HCT116 (cell line): ENCODE results near the gene NF1. TPM values are rescaled to one million over a fixed set of nuclear protein-coding genes. Genes with fewer than 3 reads are reported as not detected.

Source experiments
- ATAC-seq: fragments of 200-7000 bp; cut with Tn5 transposase; 2 replicates; pipeline ENCODE4 v1.9.1; 2020; ENCODE audit warnings: mild to moderate bottlenecking, moderate library complexity
- BruUV-seq: library from RNA; stranded (reverse); fragments of 400-500 nt; replicated peaks from 2 replicates; lab custom pipeline; 2021; lab: Mats Ljungman, UMichigan
- CTCF ChIA-PET: fragments of 300-600 bp; sonication (Branson Sonifier 250); formaldehyde crosslinking; loops from one replicate; lab custom pipeline; 2021; ENCODE audit warnings: antibody characterized with exemption; lab: Charles Lee
- POLR2A ChIA-PET: fragments of 300-600, 350-600 bp; sonication (Branson Sonifier 250); formaldehyde crosslinking; loops from one replicate; lab custom pipeline; 2021; ENCODE audit warnings: antibody characterized with exemption; lab: Charles Lee
- RAD21 ChIA-PET, 2 experiments: fragments of 300-600 bp; sonication (Branson Sonifier 250); formaldehyde crosslinking; loops; one replicate each; lab custom pipeline; 2023; ENCODE audit warnings: low total read pairs in 2 of 2; ENCODE audit not compliant: uncharacterized antibody in 2 of 2, unreplicated experiment in 2 of 2, low non-redundant PET in 1 of 2; lab: Charles Lee
- DNase-seq: peaks from one replicate; pipeline ENCODE4 v3.0.0-alpha.2; 2010; ENCODE audit warnings: low read depth, low spot score
- H2AFZ ChIP-seq: fragments of 200-600 bp; shearing (Covaris generic), sonication (generic); 2 replicates; pipeline ENCODE4 v1.6.1; 2017; ENCODE audit warnings: low read depth, mixed run types, mixed read lengths, antibody characterized with exemption, low read length; ENCODE audit not compliant: poor library complexity, severe bottlenecking
- H3K27ac ChIP-seq: 2 replicates; pipeline ENCODE4 v1.5.1; 2012; ENCODE audit warnings: low read depth, low read length
- H3K27me3 ChIP-seq: fragments of 200-600 bp; sonication (generic); 2 replicates; pipeline ENCODE4 v1.6.1; 2016; ENCODE audit warnings: mixed run types, low read length, mixed read lengths; ENCODE audit not compliant: insufficient read depth
- H3K36me3 ChIP-seq, 2 experiments: fragments of 200-500 bp in 1 of 2; fragments of 200-600 bp in 1 of 2; sonication (Bioruptor generic) in 1 of 2; sonication (generic) in 1 of 2; 2 replicates each; pipeline versions ENCODE4 v1.5.1 to v1.6.1; 2014 to 2016; ENCODE audit warnings: low read length in 2 of 2, inconsistent platforms in 1 of 2, mixed read lengths in 1 of 2, mixed run types in 1 of 2; ENCODE audit not compliant: insufficient read depth in 2 of 2, control insufficient read depth in 1 of 2
- H3K4me1 ChIP-seq, 2 experiments: fragments of 200-600 bp in 1 of 2; sonication (generic) in 1 of 2; 2 replicates each; pipeline versions ENCODE4 v1.5.1 to v1.6.1; 2012 to 2017; ENCODE audit warnings: low read length in 2 of 2, inconsistent platforms in 1 of 2, mild to moderate bottlenecking in 1 of 2, mixed read lengths in 1 of 2, mixed run types in 1 of 2, moderate library complexity in 1 of 2; ENCODE audit not compliant: insufficient read depth in 2 of 2, control insufficient read depth in 1 of 2
- H3K4me2 ChIP-seq: fragments of 200-600 bp; sonication (generic); 2 replicates; pipeline ENCODE4 v1.6.1; 2017; ENCODE audit warnings: mixed run types, low read length, mixed read lengths
- H3K4me3 ChIP-seq, 2 experiments: fragments of 200-600 bp in 1 of 2; sonication (generic) in 1 of 2; replicated peaks in 1 of 2; 2 replicates each; pipeline ENCODE4 v1.5.1; 2011 to 2016; ENCODE audit warnings: low read length in 2 of 2, control low read depth in 1 of 2, low read depth in 1 of 2, mild to moderate bottlenecking in 1 of 2, mixed read lengths in 1 of 2, mixed run types in 1 of 2
- H3K79me2 ChIP-seq: fragments of 200-600 bp; sonication (generic); 2 replicates; pipeline ENCODE4 v1.6.1; 2017; ENCODE audit warnings: mild to moderate bottlenecking, mixed run types, low read length, moderate library complexity, mixed read lengths; ENCODE audit not compliant: insufficient read depth
- H3K9ac ChIP-seq: fragments of 200-600 bp; sonication (generic); 2 replicates; pipeline ENCODE4 v1.6.1; 2016; ENCODE audit warnings: low read length, mixed read lengths
- H3K9me2 ChIP-seq: fragments of 200-600 bp; sonication (generic), shearing (Covaris generic); 2 replicates; pipeline ENCODE4 v1.6.1; 2017; ENCODE audit warnings: mixed run types, mild to moderate bottlenecking, moderate library complexity; ENCODE audit not compliant: insufficient read depth
- H3K9me3 ChIP-seq, 2 experiments: fragments of 200-500 bp in 1 of 2; fragments of 200-600 bp in 1 of 2; sonication (Bioruptor generic) in 1 of 2; sonication (generic) in 1 of 2; 2 replicates each; pipeline ENCODE4 v1.6.1; 2014 to 2017; ENCODE audit warnings: low read length in 2 of 2, mixed read lengths in 2 of 2, inconsistent platforms in 1 of 2, low read depth in 1 of 2, mild to moderate bottlenecking in 1 of 2, mixed run types in 1 of 2, moderate library complexity in 1 of 2; ENCODE audit not compliant: control insufficient read depth in 1 of 2, insufficient read depth in 1 of 2
- H4K20me1 ChIP-seq: fragments of 200-600 bp; sonication (generic), shearing (Covaris generic); 2 replicates; pipeline ENCODE4 v1.6.1; 2017; ENCODE audit warnings: mixed run types, mild to moderate bottlenecking, moderate library complexity; ENCODE audit not compliant: insufficient read depth
- ATF3 ChIP-seq: IDR thresholded peaks from 2 replicates; pipeline ENCODE4 v1.6.1; 2012
- CBX3 ChIP-seq: IDR thresholded peaks from 2 replicates; pipeline ENCODE4 v1.6.1; 2012; ENCODE audit warnings: low read depth
- CEBPB ChIP-seq: IDR thresholded peaks from 2 replicates; pipeline ENCODE4 v1.6.1; 2012; ENCODE audit warnings: low read depth
- CTCF ChIP-seq, 3 experiments: fragments of 200-600 bp in 1 of 3; sonication (generic) in 1 of 3; IDR thresholded peaks in 2 of 3; conservative IDR thresholded peaks in 1 of 3; 2 replicates each; pipeline ENCODE4 v1.5.1; 2012 to 2017; ENCODE audit warnings: low read depth in 2 of 3, low read length in 2 of 3, antibody characterized with exemption in 1 of 3, borderline replicate concordance in 1 of 3, control low read depth in 1 of 3, mild to moderate bottlenecking in 1 of 3, mixed read lengths in 1 of 3, mixed run types in 1 of 3, moderate library complexity in 1 of 3; ENCODE audit not compliant: insufficient read depth in 1 of 3
- EGR1 ChIP-seq: IDR thresholded peaks from 2 replicates; pipeline ENCODE4 v1.6.1; 2012; ENCODE audit warnings: low read depth
- ELF1 ChIP-seq: IDR thresholded peaks from 2 replicates; pipeline ENCODE4 v1.6.1; 2012; ENCODE audit warnings: low read depth, borderline replicate concordance
- EZH2 ChIP-seq: fragments of 200-600 bp; sonication (generic); IDR thresholded peaks from 2 replicates; pipeline ENCODE4 v1.6.1; 2017; ENCODE audit warnings: antibody characterized with exemption, mixed run types
- EZH2phosphoT487 ChIP-seq: fragments of 200-600 bp; IDR thresholded peaks from 2 replicates; pipeline ENCODE4 v1.6.1; 2018; ENCODE audit warnings: antibody characterized with exemption, borderline replicate concordance
- FOSL1 ChIP-seq: IDR thresholded peaks from 2 replicates; pipeline ENCODE4 v1.6.1; 2012; ENCODE audit warnings: low read depth
- JUND ChIP-seq: IDR thresholded peaks from 2 replicates; pipeline ENCODE4 v1.6.1; 2012
- MAX ChIP-seq: IDR thresholded peaks from 2 replicates; pipeline ENCODE4 v1.6.1; 2012
- RAD21 ChIP-seq: IDR thresholded peaks from 2 replicates; pipeline ENCODE4 v1.6.1; 2012; ENCODE audit warnings: low read depth, mild to moderate bottlenecking
- REST ChIP-seq: IDR thresholded peaks from 2 replicates; pipeline ENCODE4 v1.6.1; 2012; ENCODE audit warnings: low read depth
- SIN3A ChIP-seq: IDR thresholded peaks from 2 replicates; pipeline ENCODE4 v1.6.1; 2012; ENCODE audit warnings: low read depth
- SP1 ChIP-seq: IDR thresholded peaks from 2 replicates; pipeline ENCODE4 v1.6.1; 2012; ENCODE audit warnings: low read depth
- TCF7L2 ChIP-seq: IDR thresholded peaks from 2 replicates; pipeline ENCODE4 v1.7.0; 2011; ENCODE audit warnings: borderline replicate concordance, inconsistent platforms; ENCODE audit not compliant: insufficient read depth, insufficient read length; ENCODE audit errors: extremely low read depth
- YY1 ChIP-seq: IDR thresholded peaks from 2 replicates; pipeline ENCODE4 v1.6.1; 2011; ENCODE audit warnings: low read length, low read depth, moderate library complexity, mild to moderate bottlenecking; ENCODE audit not compliant: insufficient replicate concordance; ENCODE audit errors: extremely low read depth
- ZBTB33 ChIP-seq: IDR thresholded peaks from 2 replicates; pipeline ENCODE4 v1.6.1; 2011; ENCODE audit warnings: mild to moderate bottlenecking, low read length, moderate library complexity; ENCODE audit not compliant: insufficient replicate concordance; ENCODE audit errors: extremely low read depth
- ZFX ChIP-seq: fragments of 450-650 bp; IDR thresholded peaks from 2 replicates; pipeline ENCODE4 v1.6.1; 2017
- ZNF274 ChIP-seq: fragments of 200-500 bp; sonication (Bioruptor generic); IDR thresholded peaks from 2 replicates; pipeline ENCODE4 v1.6.1; 2014; ENCODE audit warnings: mild to moderate bottlenecking, low read depth, low read length, inconsistent platforms
- intact Hi-C: fragments of 100-400 bp; cut with micrococcal nuclease; formaldehyde crosslinking; loops from 2 replicates; pipeline ENCODE4 v1.10.0; 2022
- total RNA-seq: library from RNA; stranded (reverse); gene quantifications from one replicate; pipeline ENCODE4 v1.2.1, GENCODE V29; 2021; ENCODE audit not compliant: unreplicated experiment

The NF1 gene
- total RNA-seq, 1 experiment from 2014 or later = 20.8 TPM

GRCh38 chr17:31283841-31284240 is 189.1 kb downstream of the NF1 start:
- Histone ChIP-seq H3K9me3 (no peaks in the 10 kb centered on the region), H3K36me3 (no peaks in the 10 kb centered on the region; a peak in 1 of 4 replicates), H3K4me2 (no peak overlapping the region), H3K27me3 (no peaks in the 10 kb centered on the region), H3K4me3 (no peak overlapping the region), H3K79me2 (no peaks in the 10 kb centered on the region), H3K9me2 (no peaks in the 10 kb centered on the region), H3K27ac (no peak overlapping the region), H3K9ac (no peak overlapping the region), H4K20me1 (no peaks in the 10 kb centered on the region), H2AFZ (no peak overlapping the region), H3K4me1 (no peaks in the 10 kb centered on the region)
- intact Hi-C loops = no loop called here
- no peak for DNase-seq
- no peak for ATAC-seq
- ChIA-PET POLR2A (no interaction called here), CTCF (no interaction called here), RAD21 (no interaction called here)
- no TSS peak for BruUV-seq
- TF ChIP-seq EZH2phosphoT487 (no peak), ZBTB33 (no peak), CTCF (IDR thresholded peaks at IDR 0.05 in 2 of 3, conservative IDR thresholded peaks at IDR 0.05 in 1 of 3; ENCODE audit: borderline replicate concordance in 1 of 3, insufficient read depth in 1 of 3, low read depth in 2 of 3, low read length in 2 of 3) (no peak), MAX (no peak), SP1 (no peak), CBX3 (no peak), EGR1 (no peak), FOSL1 (no peak), EZH2 (no peak), JUND (no peak), ELF1 (no peak), ZFX (no peak), CEBPB (no peak), SIN3A (no peak), ZNF274 (no peak), ATF3 (no peak), REST (no peak), RAD21 (no peak), TCF7L2 (no peak), YY1 (no peak)
